Measurements from ENCODE around the gene RESP18. TPM values are rescaled to one million over a fixed set of nuclear protein-coding genes. Genes with fewer than 3 reads are reported as not detected.

The RESP18 gene
- not detected in 2 replicates for total RNA-seq (2014; rRNA removed; shearing (Covaris generic))

- Histone ChIP-seq H3K4me3 (no peak within 1 kb of the TSS), H3K9me3 (replicated peaks) (no peaks in the 10 kb centered on the region), H3K36me3 (no peaks in the 10 kb centered on the region), H3K4me1 (no peaks in the 10 kb centered on the region), H3K27ac (no peak within 1 kb of the TSS), H3K27me3 (no peaks in the 10 kb centered on the region; the same call in none of the 2 replicates)
- DNase-seq: no peak
Observed at GRCh38 chr2:219332542-219332941, at the start of gene RESP18. TSS of gene RESP18 (minus strand) at chr2:219332744.

GRCh38 chr2:219381448-219381847, 48.9 kb upstream of the RESP18 start:
- DNase-seq: no peak
- Histone ChIP-seq H3K4me1 (no peaks in the 10 kb centered on the region; the same call in 1 of the 2 replicates), H3K36me3 (peaks cover 8% of the 10 kb centered on the region), H3K4me3 (no peak overlapping the region), H3K27me3 (no peaks in the 10 kb centered on the region), H3K9me3 (replicated peaks) (no peaks in the 10 kb centered on the region), H3K27ac (no peak overlapping the region)

- no peak for DNase-seq
- Histone ChIP-seq H3K27me3 (no peaks in the 10 kb centered on the region), H3K9me3 (replicated peaks) (no peaks in the 10 kb centered on the region), H3K36me3 (peaks cover 8% of the 10 kb centered on the region), H3K4me3 (no peak overlapping the region), H3K4me1 (no peaks in the 10 kb centered on the region), H3K27ac (no peak overlapping the region)
Observed at GRCh38 chr2:219380926-219381325, 48.4 kb upstream of the RESP18 start.

- H3K27me3 ChIP-seq: no peaks in the 10 kb centered on the region
- H3K36me3 ChIP-seq: peaks cover 3% of the 10 kb centered on the region
- no peak overlapping the region for H3K4me3 ChIP-seq
- no peak overlapping the region for H3K27ac ChIP-seq
- H3K4me1 ChIP-seq: no peaks in the 10 kb centered on the region
- no peaks in the 10 kb centered on the region for H3K9me3 ChIP-seq (replicated peaks)
- no peak for DNase-seq
Observed at GRCh38 chr2:219378163-219378851, 45.8 kb upstream of the RESP18 start.

- H3K36me3 ChIP-seq: no peaks in the 10 kb centered on the region
- H3K27ac ChIP-seq: no peak overlapping the region
- no peaks in the 10 kb centered on the region for H3K9me3 ChIP-seq (replicated peaks)
- DNase-seq: no peak
- no peak overlapping the region for H3K4me3 ChIP-seq
- peaks cover 7% of the 10 kb centered on the region; the same call in 1 of the 2 replicates for H3K4me1 ChIP-seq
- H3K27me3 ChIP-seq: no peaks in the 10 kb centered on the region; the same call in 1 of the 2 replicates
Observed at GRCh38 chr2:219369447-219369861, 36.9 kb upstream of the RESP18 start.

- DNase-seq: peak in 1 of 2 experiments; percentile 17
- Histone ChIP-seq H3K4me1 (peaks cover 7% of the 10 kb centered on the region; the same call in 1 of the 2 replicates), H3K27me3 (no peaks in the 10 kb centered on the region; the same call in 1 of the 2 replicates), H3K27ac (no peak overlapping the region), H3K4me3 (no peak overlapping the region), H3K36me3 (no peaks in the 10 kb centered on the region), H3K9me3 (replicated peaks) (no peaks in the 10 kb centered on the region)
Observed at GRCh38 chr2:219368690-219369191, 36.2 kb upstream of the RESP18 start.

- H3K27ac ChIP-seq: no peak overlapping the region
- no peaks in the 10 kb centered on the region; the same call in 1 of the 2 replicates for H3K27me3 ChIP-seq
- no peaks in the 10 kb centered on the region for H3K9me3 ChIP-seq (replicated peaks)
- peaks cover 9% of the 10 kb centered on the region; the same call in 1 of the 2 replicates for H3K4me1 ChIP-seq
- no peak overlapping the region for H3K4me3 ChIP-seq
- DNase-seq: peak; percentile 58 to 68
- no peaks in the 10 kb centered on the region for H3K36me3 ChIP-seq
Observed at GRCh38 chr2:219362524-219363164, 30.1 kb upstream of the RESP18 start.

- no peak overlapping the region for H3K27ac ChIP-seq
- no peak for DNase-seq
- no peaks in the 10 kb centered on the region for H3K36me3 ChIP-seq
- H3K27me3 ChIP-seq: no peaks in the 10 kb centered on the region; the same call in 1 of the 2 replicates
- H3K9me3 ChIP-seq (replicated peaks): no peaks in the 10 kb centered on the region
- H3K4me1 ChIP-seq: peaks cover 9% of the 10 kb centered on the region; the same call in 1 of the 2 replicates
- no peak overlapping the region for H3K4me3 ChIP-seq
Observed at GRCh38 chr2:219362072-219362471, 29.5 kb upstream of the RESP18 start.

- no peak for DNase-seq
- Histone ChIP-seq H3K9me3 (replicated peaks) (no peaks in the 10 kb centered on the region), H3K4me1 (peaks cover 8% of the 10 kb centered on the region; the same call in 1 of the 2 replicates), H3K27ac (no peak overlapping the region), H3K4me3 (no peak overlapping the region), H3K27me3 (no peaks in the 10 kb centered on the region), H3K36me3 (no peaks in the 10 kb centered on the region)
Observed at GRCh38 chr2:219358170-219359075, 25.9 kb upstream of the RESP18 start.

- Histone ChIP-seq H3K36me3 (no peaks in the 10 kb centered on the region), H3K27me3 (no peaks in the 10 kb centered on the region), H3K27ac (no peak overlapping the region), H3K9me3 (replicated peaks) (no peaks in the 10 kb centered on the region), H3K4me1 (no peaks in the 10 kb centered on the region), H3K4me3 (no peak overlapping the region)
- no peak for DNase-seq
Observed at GRCh38 chr2:219356834-219357233, 24.3 kb upstream of the RESP18 start.

- no peak overlapping the region for H3K27ac ChIP-seq
- H3K4me1 ChIP-seq: no peaks in the 10 kb centered on the region
- no peaks in the 10 kb centered on the region for H3K36me3 ChIP-seq
- no peak overlapping the region for H3K4me3 ChIP-seq
- no peak for DNase-seq
- no peaks in the 10 kb centered on the region for H3K9me3 ChIP-seq (replicated peaks)
- no peaks in the 10 kb centered on the region; the same call in 1 of the 2 replicates for H3K27me3 ChIP-seq
Observed at GRCh38 chr2:219354582-219354981, 22.0 kb upstream of the RESP18 start.

GRCh38 chr2:219353129-219353528, 20.6 kb upstream of the RESP18 start:
- Histone ChIP-seq H3K9me3 (replicated peaks) (no peaks in the 10 kb centered on the region), H3K36me3 (no peaks in the 10 kb centered on the region), H3K4me1 (no peaks in the 10 kb centered on the region), H3K27me3 (no peaks in the 10 kb centered on the region; the same call in none of the 2 replicates), H3K4me3 (no peak overlapping the region), H3K27ac (no peak overlapping the region)
- DNase-seq: no peak

- Histone ChIP-seq H3K36me3 (no peaks in the 10 kb centered on the region), H3K4me1 (no peaks in the 10 kb centered on the region), H3K9me3 (replicated peaks) (no peaks in the 10 kb centered on the region), H3K27me3 (no peaks in the 10 kb centered on the region; the same call in none of the 2 replicates), H3K27ac (no peak overlapping the region), H3K4me3 (no peak overlapping the region)
- DNase-seq: peak; percentile 54 to 83
Observed at GRCh38 chr2:219352448-219353023, 20.0 kb upstream of the RESP18 start.

GRCh38 chr2:219350710-219351221, 18.2 kb upstream of the RESP18 start:
- no peaks in the 10 kb centered on the region for H3K4me1 ChIP-seq
- no peak overlapping the region for H3K27ac ChIP-seq
- no peaks in the 10 kb centered on the region; the same call in none of the 2 replicates for H3K27me3 ChIP-seq
- no peak for DNase-seq
- no peak overlapping the region for H3K4me3 ChIP-seq
- no peaks in the 10 kb centered on the region for H3K9me3 ChIP-seq (replicated peaks)
- H3K36me3 ChIP-seq: no peaks in the 10 kb centered on the region
